Thyroid gland (tissue), 4 donors: ENCODE results near the gene CLEC2A.

ENCODE experiments used
- CTCF ChIP-seq, 6 experiments: fragments of 200-600 bp in 3 of 6; fragments of 450-650 bp in 3 of 6; sonication (generic) in 3 of 6; IDR thresholded peaks; one replicate each; pipeline ENCODE4 v1.5.1; 2016 to 2019; ENCODE audit warnings: antibody characterized with exemption in 6 of 6, mild to moderate bottlenecking in 2 of 6, inconsistent platforms in 1 of 6, moderate library complexity in 1 of 6
- POLR2A ChIP-seq, 2 donors: fragments of 450-650 bp; IDR thresholded peaks; one replicate each; pipeline ENCODE4 v1.6.1; 2017; ENCODE audit warnings: antibody characterized with exemption in 2 of 2, mild to moderate bottlenecking in 2 of 2, moderate library complexity in 1 of 2

DNA sequence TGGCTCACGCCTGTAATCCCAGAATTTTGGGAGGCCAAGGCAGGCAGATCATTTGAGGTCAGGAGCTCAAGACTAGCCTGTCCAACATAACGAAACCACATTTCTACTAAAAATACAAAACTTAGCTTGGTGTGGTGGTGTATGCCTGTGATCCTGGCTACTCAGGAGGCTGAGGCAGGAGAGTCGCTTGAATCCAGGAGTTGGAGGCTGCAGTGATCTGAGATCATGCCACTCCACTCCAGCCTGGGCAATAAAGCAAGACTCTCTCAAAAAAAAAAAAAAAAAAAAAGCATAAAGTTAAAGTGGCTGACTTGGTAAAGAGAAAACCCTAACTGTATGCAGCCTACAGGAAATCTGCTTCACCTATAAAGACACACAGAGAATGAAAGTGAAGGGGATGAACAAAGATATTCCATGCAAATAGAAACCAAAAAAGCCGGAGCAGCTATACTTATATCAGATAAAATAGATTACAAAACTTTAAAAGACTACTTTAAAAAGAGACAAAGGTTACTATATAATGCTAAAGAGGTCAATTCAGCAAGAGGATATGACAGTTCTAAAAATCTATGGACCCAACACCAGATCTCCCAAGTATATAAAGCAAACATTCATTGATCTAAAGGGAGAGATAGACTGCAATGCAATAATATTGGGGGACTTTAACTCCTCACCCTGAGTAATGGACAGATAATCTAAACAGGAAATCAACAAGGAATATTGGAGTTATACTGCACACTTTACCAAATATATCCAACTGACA lies 67.1 kb downstream of the CLEC2A start:
- TF ChIP-seq CTCF (IDR thresholded peaks at IDR 0.05) (no peak), POLR2A (IDR thresholded peaks at IDR 0.05) (no peak)
